Aorta (tissue), 5 donors: ENCODE results near the gene RASAL1. TPM values are rescaled to one million over a fixed set of nuclear protein-coding genes. Genes with fewer than 3 reads are reported as not detected.

ENCODE experiments used
- ATAC-seq: fragments of 200-7000 bp; cut with Tn5 transposase; one replicate; pipeline ENCODE4 v1.9.1; 2022; ENCODE audit warnings: moderate library complexity; ENCODE audit not compliant: low FRiP score
- DNase-seq, 2 donors: peaks; one replicate each; pipeline ENCODE4 v3.0.0-alpha.2; 2020
- H3K27ac ChIP-seq, 2 donors: one replicate each; pipeline ENCODE4 v1.5.1; 2013; ENCODE audit warnings: low read length in 2 of 2, mild to moderate bottlenecking in 2 of 2, moderate library complexity in 2 of 2, control low read depth in 1 of 2, inconsistent platforms in 1 of 2, low read depth in 1 of 2
- H3K27me3 ChIP-seq, 2 donors: one replicate each; pipeline ENCODE4 v1.6.1; 2013; ENCODE audit warnings: control low read depth in 1 of 2, low read length in 1 of 2, mild to moderate bottlenecking in 1 of 2, moderate library complexity in 1 of 2; ENCODE audit not compliant: insufficient read depth in 2 of 2, control insufficient read depth in 1 of 2
- H3K36me3 ChIP-seq, 2 donors: one replicate each; pipeline ENCODE4 v1.6.1; 2013; ENCODE audit warnings: control low read depth in 1 of 2, low read length in 1 of 2, mild to moderate bottlenecking in 1 of 2; ENCODE audit not compliant: insufficient read depth in 2 of 2, control insufficient read depth in 1 of 2
- H3K4me1 ChIP-seq, 2 donors: one replicate each; pipeline ENCODE4 v1.6.1; 2013; ENCODE audit warnings: low read length in 2 of 2, control low read depth in 1 of 2, mild to moderate bottlenecking in 1 of 2, moderate library complexity in 1 of 2; ENCODE audit not compliant: insufficient read depth in 2 of 2, control insufficient read depth in 1 of 2
- H3K4me3 ChIP-seq, 2 donors: one replicate each; pipeline ENCODE4 v1.5.1; 2013; ENCODE audit warnings: low read length in 2 of 2, control low read depth in 1 of 2, mild to moderate bottlenecking in 1 of 2
- H3K9me3 ChIP-seq: one replicate; pipeline ENCODE4 v1.6.1; 2013; ENCODE audit warnings: mild to moderate bottlenecking, low read length; ENCODE audit not compliant: control insufficient read depth
- WGBS, 2 donors: extraction: QIAGEN DNeasy Blood & Tissue Kit; methylation state at CpG; one replicate each; pipeline ENCODE4 v1.1.7; 2013; 5-methylcytosine and 5-hydroxymethylcytosine counted together
- intact Hi-C, 2 donors: fragments of 100-400 bp; cut with DNase I; formaldehyde crosslinking; loops; one replicate each; pipeline versions ENCODE4 v1.14.2 to v1.15.0; 2022
- polyA plus RNA-seq, 2 donors: library from polyadenylated mRNA; stranded (reverse); fragments of 200-250 nt; gene quantifications; one replicate each; pipeline ENCODE4 v1.2.3, GENCODE V29; 2013
- total RNA-seq, 2 donors: library from RNA; stranded (reverse); fragmentation: NEBNext Ultra II Directional; extraction: Animal tissue kit (Norgen Biotek cat#: 25700); gene quantifications; one replicate each; pipeline ENCODE4 v1.2.1, GENCODE V29; 2021
- donor health status: healthy with polysubstance abuse.
- donor health status: Bipolar disorder and iron deficiency.
- donor health status: DM: no; HTN: no; CAD: no.
- donor health status: DM: no; HTN: no; CAD: no.
- donor health status: DM: yes; HTN: yes; CAD: no.

The RASAL1 gene
- total and polyA plus RNA-seq, 4 donors = not detected

DNA sequence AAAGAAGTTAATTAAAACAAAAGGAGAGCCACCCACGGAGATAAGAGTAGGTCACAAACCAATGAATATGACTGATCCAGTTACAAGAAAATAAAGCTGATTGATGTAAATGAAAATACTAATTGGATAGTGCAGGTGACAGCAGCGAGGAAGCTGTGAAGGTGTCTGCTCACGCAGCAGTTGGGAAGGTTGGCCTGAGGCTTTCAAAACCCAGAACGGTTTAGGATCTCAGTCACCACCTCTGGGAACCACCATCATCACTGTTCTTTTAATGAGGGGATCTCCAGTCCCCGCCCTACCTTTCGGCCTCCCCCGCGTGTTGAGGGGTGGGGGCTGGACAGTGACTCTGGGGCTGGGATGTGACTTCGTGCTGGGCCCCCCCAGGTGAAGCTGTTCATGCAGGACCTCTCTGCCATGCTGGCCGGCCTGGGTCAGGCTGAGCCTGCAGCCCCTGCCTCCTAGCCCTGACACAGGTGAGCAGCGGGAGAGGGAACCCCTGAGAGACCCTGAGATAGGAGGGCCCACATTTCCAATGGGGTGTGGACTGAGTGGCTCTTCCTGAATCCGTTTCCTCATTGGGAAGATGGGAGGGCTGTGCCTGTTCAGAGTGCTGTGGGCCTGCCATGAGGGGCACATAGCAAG is 21.8 kb upstream of the RASAL1 start:
- Histone ChIP-seq H3K9me3 (no peaks in the 10 kb centered on the region), H3K36me3 (peaks cover 4 to 15% of the 10 kb centered on the region in 2 donors), H3K27me3 (no peaks in the 10 kb centered on the region), H3K4me3 (no peak overlapping the region), H3K27ac (no peak overlapping the region), H3K4me1 (no peaks in the 10 kb centered on the region)
- 87 to 91% methylated on average over 12 of the region's 12 CpGs for WGBS, 2 donors
- no peak for DNase-seq
- intact Hi-C loops = no loop called here
- ATAC-seq = no peak

DNA sequence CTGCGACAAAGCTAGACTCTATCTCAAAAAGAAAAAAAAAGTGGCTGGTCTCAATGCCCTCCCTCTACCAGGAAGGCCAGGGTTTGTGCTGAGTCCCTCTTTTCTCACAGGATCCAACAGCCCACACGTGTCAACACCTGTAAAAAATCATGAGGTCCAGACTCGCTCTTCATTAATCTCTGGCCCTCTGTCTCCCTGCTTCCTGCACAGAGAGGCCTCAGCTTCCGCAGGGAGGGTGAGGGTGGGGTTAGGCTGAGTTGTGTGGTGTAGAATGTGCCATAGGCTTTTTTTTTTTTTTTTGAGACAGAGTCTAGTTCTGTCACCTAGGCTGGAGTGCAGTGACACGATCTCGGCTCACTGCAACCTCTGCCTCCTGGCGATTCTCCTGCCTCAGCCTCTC is 20.1 kb upstream of the RASAL1 start:
- ATAC-seq = no peak
- no peak overlapping the region for H3K27ac ChIP-seq
- no peaks in the 10 kb centered on the region for H3K9me3 ChIP-seq
- H3K4me3 ChIP-seq = no peak overlapping the region
- H3K27me3 ChIP-seq = no peaks in the 10 kb centered on the region
- H3K36me3 ChIP-seq = peaks cover 0 to 8% of the 10 kb centered on the region in 2 donors
- no peaks in the 10 kb centered on the region for H3K4me1 ChIP-seq
- DNase-seq = no peak
- intact Hi-C loops = no loop called here
- 77 to 82% methylated on average over 7 of the region's 7 CpGs for WGBS, 2 donors

DNA sequence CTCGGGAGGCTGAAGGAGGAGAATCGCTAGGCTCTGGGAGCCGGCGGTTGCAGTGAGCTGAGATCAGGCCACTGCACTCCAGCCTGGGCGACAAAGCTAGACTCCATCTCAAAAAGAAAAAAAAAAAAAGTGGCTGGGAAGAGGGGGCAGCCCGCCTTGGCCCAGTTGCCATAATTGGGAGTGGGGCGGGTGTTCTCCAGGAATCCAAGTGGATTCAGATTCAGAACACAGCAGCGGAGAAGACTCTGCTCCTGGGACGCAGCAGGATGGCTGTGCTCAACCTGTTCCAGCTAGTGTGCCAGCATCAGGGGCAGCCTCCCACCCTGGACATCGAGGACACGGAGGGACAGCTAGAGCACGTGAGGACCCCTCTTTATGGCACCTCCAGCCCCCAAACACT is 19.5 kb upstream of the RASAL1 start:
- no peak for DNase-seq
- Histone ChIP-seq H3K9me3 (no peaks in the 10 kb centered on the region), H3K27ac (no peak overlapping the region), H3K4me3 (no peak overlapping the region), H3K4me1 (no peaks in the 10 kb centered on the region), H3K36me3 (peaks cover 0 to 7% of the 10 kb centered on the region in 2 donors), H3K27me3 (no peaks in the 10 kb centered on the region)
- intact Hi-C loops = no loop called here
- WGBS, 2 donors = 70 to 71% methylated on average over 12 of the region's 12 CpGs
- ATAC-seq = no peak

DNA sequence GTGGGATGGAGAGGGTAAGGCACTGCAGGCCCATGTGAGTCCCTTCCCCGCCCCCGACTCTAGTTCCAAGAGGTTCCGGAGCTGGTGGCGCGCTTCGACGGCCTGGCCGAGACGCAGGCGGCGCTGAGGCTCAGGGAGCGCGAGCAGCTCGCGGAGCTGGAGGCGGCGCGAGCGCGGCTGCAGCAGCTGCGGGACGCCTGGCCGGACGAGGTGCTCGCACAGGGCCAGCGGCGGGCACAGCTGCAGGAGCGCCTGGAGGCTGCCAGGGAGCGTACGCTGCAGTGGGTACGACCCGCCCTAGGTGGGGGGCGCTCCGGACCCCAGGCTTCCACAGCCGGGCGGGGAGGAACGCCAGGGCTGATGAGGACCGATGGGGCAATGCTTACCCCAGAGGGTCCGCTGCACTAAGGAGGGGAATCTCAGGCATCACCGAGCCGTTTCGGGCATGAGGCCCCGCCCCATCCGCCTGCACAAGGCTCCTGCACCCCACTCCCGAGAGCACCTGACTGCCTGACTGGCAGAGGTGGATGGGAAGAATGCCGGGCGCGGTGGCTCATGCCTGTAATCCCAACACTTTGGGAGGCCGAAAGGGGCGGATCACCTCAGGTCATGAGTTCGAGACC is 18.9 kb upstream of the RASAL1 start:
- Histone ChIP-seq H3K9me3 (no peaks in the 10 kb centered on the region), H3K27me3 (no peaks in the 10 kb centered on the region), H3K27ac (no peak overlapping the region), H3K4me3 (no peak overlapping the region), H3K36me3 (peaks cover 0 to 7% of the 10 kb centered on the region in 2 donors), H3K4me1 (no peaks in the 10 kb centered on the region)
- DNase-seq (no peak), ATAC-seq (no peak)
- intact Hi-C loops = loop anchor here in 1 of 2 donors (5.0 kb wide), 1 partner anchor 102 kb away; no protein-coding TSS in a partner anchor
- 4 to 6% methylated on average over 42 to 51 of the region's 51 CpGs for WGBS, 2 donors

DNA sequence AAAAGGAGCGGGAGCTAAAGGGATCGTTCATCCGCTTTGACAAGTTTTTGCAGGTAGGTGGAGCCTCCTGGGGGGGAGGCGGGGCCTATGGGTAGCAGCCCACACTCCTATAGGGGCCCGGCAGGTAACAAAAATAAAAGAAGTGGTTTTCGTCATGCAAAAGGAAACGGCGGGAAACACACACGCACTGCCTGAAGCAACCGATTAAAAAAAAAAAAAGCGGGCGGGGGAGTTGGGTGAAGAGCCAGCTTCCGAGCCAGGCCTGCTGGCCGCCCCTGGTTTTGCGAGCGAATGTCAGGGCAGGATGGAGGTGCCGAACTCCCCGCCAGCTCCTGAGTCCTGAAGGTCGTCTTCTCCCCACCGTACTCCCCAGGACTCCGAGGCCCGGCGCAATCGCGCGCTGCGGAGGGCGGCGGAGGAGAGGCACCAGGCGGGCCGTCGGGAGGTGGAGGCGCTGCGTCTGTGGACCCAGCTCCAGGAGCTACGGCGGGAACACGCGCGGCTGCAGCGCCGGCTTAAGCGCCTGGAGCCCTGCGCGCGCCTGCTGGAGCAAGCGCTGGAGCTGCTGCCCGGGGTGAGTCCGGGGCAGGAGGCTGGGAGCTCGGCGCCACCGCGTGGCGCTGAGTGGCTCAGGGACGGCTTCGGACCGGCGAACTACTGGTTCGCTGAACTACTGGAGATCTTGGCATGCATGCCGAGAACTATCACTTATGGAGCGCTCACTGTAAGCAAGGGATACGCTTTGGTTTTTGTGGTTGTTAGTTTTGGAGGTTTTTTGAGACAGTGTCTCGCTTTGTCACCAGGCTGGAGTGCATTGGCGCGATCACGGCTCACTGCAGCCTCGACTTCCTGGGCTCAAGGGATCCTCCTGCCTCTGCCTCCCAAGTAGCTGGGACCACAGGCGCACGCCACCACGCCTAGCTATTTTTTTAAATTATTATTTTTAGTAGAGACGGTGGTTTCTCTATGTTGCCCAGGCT is 17.6 kb upstream of the RASAL1 start:
- H3K36me3 ChIP-seq = no peaks in the 10 kb centered on the region
- 8% methylated on average over 62 to 70 of the region's 70 CpGs for WGBS, 2 donors
- peak; percentile 84 for ATAC-seq
- H3K9me3 ChIP-seq = no peaks in the 10 kb centered on the region
- intact Hi-C loops = loop anchor here in 1 of 2 donors (5.0 kb wide), 1 partner anchor 101 kb away; no protein-coding TSS in a partner anchor
- H3K27me3 ChIP-seq = no peaks in the 10 kb centered on the region
- no peaks in the 10 kb centered on the region for H3K4me1 ChIP-seq
- peak; percentile 78 to 85 for DNase-seq
- H3K4me3 ChIP-seq = peak overlapping the region in 1 of 2 donors; percentile 8
- H3K27ac ChIP-seq = no peak overlapping the region

DNA sequence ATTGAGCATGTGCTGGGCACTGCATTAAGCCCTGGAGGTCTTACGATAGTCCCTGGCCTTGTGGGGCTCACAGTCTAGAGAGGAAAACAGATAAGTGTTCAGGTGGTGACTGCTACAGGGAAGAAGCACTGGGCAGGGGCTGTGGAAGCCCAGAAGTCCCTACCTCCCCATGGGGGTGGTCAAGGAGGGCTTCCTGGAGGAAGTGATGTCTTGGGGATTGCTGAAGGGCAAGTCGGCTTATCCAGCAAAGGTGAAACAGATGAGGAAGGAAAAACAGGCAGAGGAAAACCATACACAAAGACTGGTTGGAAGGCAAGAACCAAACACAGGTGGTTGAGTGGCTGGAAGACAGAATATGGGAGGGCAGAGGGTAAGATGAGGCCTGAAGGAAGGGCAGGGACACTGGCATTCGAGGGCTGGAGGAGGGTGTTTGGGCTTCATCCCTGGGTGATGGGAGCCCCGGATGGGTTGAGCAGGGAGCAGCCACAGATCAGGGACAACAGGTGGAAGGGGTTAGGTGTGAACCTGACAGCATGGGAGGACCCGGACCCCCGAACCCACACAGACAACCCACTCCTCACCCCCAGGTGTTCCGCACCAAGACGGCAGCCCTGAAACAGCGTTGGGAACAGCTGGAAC is 16.8 kb upstream of the RASAL1 start:
- ATAC-seq = no peak
- Histone ChIP-seq H3K27ac (no peak overlapping the region), H3K27me3 (no peaks in the 10 kb centered on the region), H3K36me3 (no peaks in the 10 kb centered on the region), H3K9me3 (no peaks in the 10 kb centered on the region), H3K4me3 (no peak overlapping the region), H3K4me1 (no peaks in the 10 kb centered on the region)
- intact Hi-C loops = loop anchor here in 1 of 2 donors (5.0 kb wide), 1 partner anchor 100 kb away; no protein-coding TSS in a partner anchor
- WGBS, 2 donors = 26 to 29% methylated on average over 9 of the region's 9 CpGs
- DNase-seq = no peak

DNA sequence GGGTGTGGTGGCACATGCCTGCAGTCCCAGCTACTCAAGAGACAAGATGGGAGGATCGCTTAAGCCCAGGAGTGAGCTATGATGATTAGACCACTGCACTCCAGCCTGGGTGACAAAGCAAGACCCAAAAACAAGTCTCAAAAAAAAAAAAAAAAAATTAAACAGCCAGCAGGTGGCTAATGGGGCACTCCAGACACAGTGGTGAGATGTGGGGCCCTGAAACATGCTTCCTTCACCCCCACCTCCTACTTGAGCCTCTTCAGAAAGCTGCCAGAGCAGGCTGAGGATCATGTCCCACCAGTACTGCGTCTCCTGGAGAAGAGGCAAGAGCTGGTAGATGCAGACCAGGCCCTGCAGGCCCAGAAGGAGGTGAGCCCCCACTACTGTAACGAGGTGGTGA is 16.1 kb upstream of the RASAL1 start:
- no peak for ATAC-seq
- H3K9me3 ChIP-seq = no peaks in the 10 kb centered on the region
- H3K4me3 ChIP-seq = no peak overlapping the region
- intact Hi-C loops = loop anchor here in 1 of 2 donors (5.0 kb wide), 1 partner anchor 99 kb away; no protein-coding TSS in a partner anchor
- H3K27me3 ChIP-seq = no peaks in the 10 kb centered on the region
- no peak overlapping the region for H3K27ac ChIP-seq
- DNase-seq = no peak
- WGBS, 2 donors = 92% methylated on average over 3 of the region's 3 CpGs
- H3K4me1 ChIP-seq = no peaks in the 10 kb centered on the region
- no peaks in the 10 kb centered on the region for H3K36me3 ChIP-seq
